Small intestine (tissue), 7 donors: ENCODE data around the gene ARL6IP5. TPM values are rescaled to one million over a fixed set of nuclear protein-coding genes. Genes with fewer than 3 reads are reported as not detected.

ENCODE experiments used
- DNase-seq, 2 donors: peaks; one replicate each; pipeline versions ENCODE4 v3.0.0 to v3.0.0-alpha.2; 2013
- FAIRE-seq: peaks from 2 replicates; lab custom pipeline; 2012; peaks lifted over from hg19 to GRCh38; lab: Jason Lieb, UNC
- H3K27ac ChIP-seq, 3 donors: one replicate each; pipeline ENCODE4 v1.5.1; 2013; ENCODE audit warnings: low read length in 2 of 3, mild to moderate bottlenecking in 2 of 3, control low read depth in 1 of 3, inconsistent platforms in 1 of 3, low read depth in 1 of 3, moderate library complexity in 1 of 3
- H3K27me3 ChIP-seq, 3 donors: one replicate each; pipeline ENCODE4 v1.6.1; 2013; ENCODE audit warnings: low read length in 3 of 3, inconsistent platforms in 1 of 3; ENCODE audit not compliant: control insufficient read depth in 3 of 3, insufficient read depth in 3 of 3
- H3K36me3 ChIP-seq, 3 donors: one replicate each; pipeline ENCODE4 v1.6.1; 2013; ENCODE audit warnings: low read length in 3 of 3, inconsistent platforms in 1 of 3, low read depth in 1 of 3, mild to moderate bottlenecking in 1 of 3, moderate library complexity in 1 of 3; ENCODE audit not compliant: control insufficient read depth in 3 of 3, insufficient read depth in 2 of 3
- H3K4me1 ChIP-seq, 3 donors: one replicate each; pipeline ENCODE4 v1.6.1; 2013; ENCODE audit warnings: low read length in 2 of 3, inconsistent platforms in 1 of 3, low read depth in 1 of 3, mild to moderate bottlenecking in 1 of 3, moderate library complexity in 1 of 3; ENCODE audit not compliant: control insufficient read depth in 3 of 3, insufficient read depth in 2 of 3
- H3K4me3 ChIP-seq, 3 donors: one replicate each; pipeline ENCODE4 v1.5.1; 2013; ENCODE audit warnings: low read length in 3 of 3, control low read depth in 1 of 3, inconsistent platforms in 1 of 3, low read depth in 1 of 3, mild to moderate bottlenecking in 1 of 3, moderate library complexity in 1 of 3
- H3K9me3 ChIP-seq, 2 donors: one replicate each; pipeline ENCODE4 v1.6.1; 2013; ENCODE audit warnings: low read depth in 1 of 2, low read length in 1 of 2; ENCODE audit not compliant: control insufficient read depth in 2 of 2, insufficient read depth in 1 of 2
- WGBS, 3 donors: extraction: QIAGEN DNeasy Blood & Tissue Kit; methylation state at CpG; one replicate each; pipeline ENCODE4 v1.1.7; 2013; 5-methylcytosine and 5-hydroxymethylcytosine counted together
- polyA plus RNA-seq, 4 donors: library from polyadenylated mRNA; stranded (reverse) in 3 of 4; unstranded in 1 of 4; fragments of 200-250 nt in 3 of 4; fragments of 120-200 nt in 1 of 4; gene quantifications; one replicate each; pipeline versions ENCODE4 v1.2.1 to v1.2.3, GENCODE V29; 2013
- donor health status: healthy with polysubstance abuse.
- donor health status: control.
- donor health status: control.
- donor health status: Bipolar disorder and iron deficiency.
- donor health status: healthy.

ARL6IP5 gene
- polyA plus RNA-seq, 4 donors: 23.0 to 71.4 (median 56.9) TPM

GRCh38 chr3:69058947-69059224 lies 25.9 kb upstream of the ARL6IP5 start:
- Histone ChIP-seq H3K9me3 (no peaks in the 10 kb centered on the region), H3K36me3 (peaks cover 4 to 21% (median 7%) of the 10 kb centered on the region in 3 donors), H3K27ac (peak overlapping the region in 2 of 3 donors; percentile 41 to 82), H3K4me1 (no peaks in the 10 kb centered on the region), H3K4me3 (no peak overlapping the region), H3K27me3 (no peaks in the 10 kb centered on the region)
- WGBS, 3 donors: 83 to 90% (median 84%) methylated on average over 2 of the region's 2 CpGs
- no peak for DNase-seq
- FAIRE-seq: no peak

DNA sequence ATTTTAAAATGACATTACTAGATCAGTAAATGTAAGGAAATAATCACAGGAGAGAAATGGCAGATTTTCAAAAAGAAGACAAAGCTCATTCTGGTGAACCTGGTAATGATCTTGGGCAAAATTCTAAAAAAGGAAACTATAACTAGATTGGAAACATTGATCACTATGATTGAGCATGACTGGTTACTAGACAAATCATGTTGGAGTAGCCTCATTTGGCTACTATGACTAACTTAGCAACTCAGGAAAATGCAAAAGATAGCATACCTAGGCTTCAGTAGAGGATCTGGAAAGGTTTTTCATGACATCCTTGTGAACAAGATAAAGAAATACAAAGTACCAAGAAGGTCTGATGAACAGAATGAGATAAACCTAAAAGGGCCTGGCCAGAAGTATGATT lies 25.0 kb upstream of the ARL6IP5 start:
- H3K4me1 ChIP-seq: no peaks in the 10 kb centered on the region
- H3K9me3 ChIP-seq: no peaks in the 10 kb centered on the region
- H3K27ac ChIP-seq: peak overlapping the region in 1 of 3 donors; percentile 35
- FAIRE-seq: no peak
- no peaks in the 10 kb centered on the region for H3K27me3 ChIP-seq
- no peak overlapping the region for H3K4me3 ChIP-seq
- DNase-seq: no peak
- H3K36me3 ChIP-seq: peaks cover 4 to 18% (median 7%) of the 10 kb centered on the region in 3 donors

DNA sequence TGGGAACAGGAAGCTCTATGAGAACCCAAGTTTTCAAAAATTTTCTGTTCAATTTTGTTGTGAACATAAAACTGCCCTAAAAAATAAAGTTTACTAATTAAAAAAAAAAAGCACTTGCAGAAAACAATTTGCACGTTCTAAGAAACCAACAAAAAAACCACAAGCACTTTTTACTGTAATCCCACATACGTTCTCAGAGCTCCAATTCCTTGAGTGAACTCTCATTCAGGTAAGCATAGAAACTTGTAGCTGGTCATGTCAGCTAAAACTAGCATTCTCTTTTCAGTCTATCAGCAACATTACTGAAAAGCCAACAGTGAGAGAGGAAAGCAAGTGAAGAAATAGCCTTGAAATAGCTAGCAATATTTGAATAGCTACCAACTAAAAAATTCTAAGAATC lies 21.1 kb upstream of the ARL6IP5 start:
- FAIRE-seq: no peak
- peaks cover 4 to 23% (median 5%) of the 10 kb centered on the region in 3 donors for H3K36me3 ChIP-seq
- 73 to 93% (median 78%) methylated on average over 2 of the region's 2 CpGs for WGBS, 3 donors

GRCh38 chr3:69065318-69065964 lies 19.3 kb upstream of the ARL6IP5 start:
- DNase-seq (no peak), FAIRE-seq (no peak)
- Histone ChIP-seq H3K27me3 (no peaks in the 10 kb centered on the region), H3K36me3 (peaks cover 0 to 25% (median 4%) of the 10 kb centered on the region in 3 donors), H3K9me3 (no peaks in the 10 kb centered on the region), H3K27ac (no peak overlapping the region), H3K4me3 (no peak overlapping the region), H3K4me1 (no peaks in the 10 kb centered on the region)
- WGBS, 3 donors: 77 to 87% (median 79%) methylated on average over 6 of the region's 6 CpGs

More for the DNA sequence above, 21.1 kb upstream of the ARL6IP5 start:
- no peaks in the 10 kb centered on the region for H3K9me3 ChIP-seq
- H3K4me1 ChIP-seq: no peaks in the 10 kb centered on the region
- H3K4me3 ChIP-seq: no peak overlapping the region
- H3K27ac ChIP-seq: no peak overlapping the region
- DNase-seq: peak in 1 of 2 donors; percentile 17
- no peaks in the 10 kb centered on the region for H3K27me3 ChIP-seq

DNA sequence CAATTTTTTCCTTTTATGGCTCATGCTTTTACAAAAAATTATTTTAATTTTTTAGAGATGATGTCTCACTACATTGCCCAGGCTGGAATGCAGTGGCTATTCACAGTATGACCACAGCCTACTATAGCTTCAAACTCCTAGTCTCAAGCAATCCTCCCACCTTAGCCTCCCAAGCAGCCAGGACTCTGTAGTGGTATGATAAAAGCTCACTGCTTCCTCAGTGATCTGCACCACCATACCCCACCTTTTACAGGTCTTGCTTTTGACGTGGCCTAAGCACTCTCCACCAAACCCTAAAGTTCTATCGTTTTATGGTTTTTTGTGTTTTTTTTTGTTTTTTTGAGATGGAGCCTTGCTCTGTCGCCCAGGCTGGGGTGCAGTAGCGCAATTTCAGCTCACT lies 18.6 kb upstream of the ARL6IP5 start:
- DNase-seq (no peak), FAIRE-seq (no peak)
- 66 to 88% (median 66%) methylated on average over 4 of the region's 4 CpGs for WGBS, 3 donors
- H3K27me3 ChIP-seq: no peaks in the 10 kb centered on the region
- peaks cover 0 to 22% (median 2%) of the 10 kb centered on the region in 3 donors for H3K36me3 ChIP-seq
- no peak overlapping the region for H3K27ac ChIP-seq
- no peak overlapping the region for H3K4me3 ChIP-seq
- H3K9me3 ChIP-seq: no peaks in the 10 kb centered on the region
- H3K4me1 ChIP-seq: no peaks in the 10 kb centered on the region

GRCh38 chr3:69072928-69073327 lies 11.8 kb upstream of the ARL6IP5 start:
- no peak overlapping the region for H3K27ac ChIP-seq
- H3K36me3 ChIP-seq: peaks cover 0 to 18% (median 10%) of the 10 kb centered on the region in 3 donors
- FAIRE-seq (no peak), DNase-seq (no peak)
- no peaks in the 10 kb centered on the region for H3K4me1 ChIP-seq
- no peak overlapping the region for H3K4me3 ChIP-seq
- H3K27me3 ChIP-seq: no peaks in the 10 kb centered on the region
- H3K9me3 ChIP-seq: no peaks in the 10 kb centered on the region
- 94 to 97% (median 95%) methylated on average over 3 of the region's 3 CpGs for WGBS, 3 donors

DNA sequence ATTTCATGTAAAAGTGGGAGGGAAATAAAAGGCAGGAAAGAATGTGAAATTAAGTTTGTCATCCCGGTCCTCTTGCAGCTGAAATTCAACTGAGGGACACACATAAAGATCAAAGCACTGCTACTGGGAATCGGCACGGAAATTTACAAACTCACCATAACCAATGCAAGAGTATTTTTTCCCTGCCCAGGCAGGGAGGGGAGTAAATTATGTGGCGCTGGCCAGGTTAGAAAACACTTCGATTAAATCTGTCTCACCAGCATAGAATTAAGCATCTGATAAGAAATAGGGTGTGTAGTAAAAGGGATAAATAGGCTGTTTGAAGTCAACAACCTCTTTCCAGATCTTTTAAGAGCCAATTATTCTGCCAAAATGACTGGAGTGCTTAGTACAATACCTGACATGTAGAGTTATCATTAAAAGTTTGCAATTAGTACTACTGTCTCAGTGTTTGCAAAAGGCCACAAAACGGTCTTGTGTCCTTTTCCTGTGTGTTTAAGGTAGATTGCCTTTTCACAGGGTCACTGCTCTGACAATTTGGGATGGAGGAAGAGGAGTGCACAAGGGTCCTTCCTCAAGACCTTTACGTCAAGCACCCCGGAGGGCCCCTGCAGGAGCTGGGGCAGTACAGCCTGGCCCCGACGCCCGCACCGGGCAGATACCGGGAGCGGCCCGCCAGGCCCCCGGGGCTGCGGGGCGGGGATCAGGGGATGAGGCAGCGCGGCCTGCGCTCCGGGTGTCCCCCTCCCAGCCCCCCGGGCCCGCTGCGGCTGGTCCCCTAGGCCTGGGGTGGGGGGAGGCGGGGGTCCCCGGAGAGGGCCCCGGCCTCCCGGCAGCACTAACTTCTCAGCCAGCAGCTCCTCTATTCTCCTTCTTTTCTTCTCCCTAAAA lies 5.2 kb upstream of the ARL6IP5 start:
- Histone ChIP-seq H3K9me3 (no peaks in the 10 kb centered on the region), H3K27ac (peak overlapping the region; percentile 55 to 78 (median 57)), H3K4me3 (peak overlapping the region; percentile 67 to 100 (median 98)), H3K27me3 (no peaks in the 10 kb centered on the region), H3K36me3 (peaks cover 0 to 8% (median 2%) of the 10 kb centered on the region in 3 donors), H3K4me1 (peaks cover 5 to 31% (median 13%) of the 10 kb centered on the region in 3 donors)
- DNase-seq (peak in 1 of 2 donors; percentile 62), FAIRE-seq (no peak)
- 0 to 3% (median 0%) methylated on average over 29 of the region's 29 CpGs for whole genome bisulfite sequencing, 3 donors

GRCh38 chr3:69080233-69080920 lies 4.4 kb upstream of the ARL6IP5 start, which contains the start of gene UBA3:
Gene UBA3 (minus strand): TSS chr3:69080365. CDS start chr3:69080353, 12 bp downstream.
- H3K4me1 ChIP-seq: peaks cover 5 to 33% (median 13%) of the 10 kb centered on the region in 3 donors
- no peaks in the 10 kb centered on the region for H3K9me3 ChIP-seq
- DNase-seq (peak; percentile 92 to 93), FAIRE-seq (no peak)
- H3K4me3 ChIP-seq: peak within 1 kb of the TSS; percentile 67 to 100 (median 98)
- peak within 1 kb of the TSS; percentile 55 to 80 (median 78) for H3K27ac ChIP-seq
- no peaks in the 10 kb centered on the region for H3K27me3 ChIP-seq
- peaks cover 0 to 8% (median 0%) of the 10 kb centered on the region in 3 donors for H3K36me3 ChIP-seq
- 1 to 4% (median 2%) methylated on average over 30 to 37 of the region's 37 CpGs for WGBS, 3 donors
